OCI-LY3 (cell line): ENCODE data around the gene RGS6.

Experiments used
- EZH2phosphoT487 ChIP-seq: fragments of 200-600 bp; shearing (Covaris generic); IDR thresholded peaks from 2 replicates; pipeline ENCODE4 v1.6.1; 2018; ENCODE audit warnings: antibody characterized with exemption, mixed run types, low read depth
- TF ChIP-seq, protein P1 (sequence below): fragments of 200-600, 300-600 bp; sonication (generic); IDR thresholded peaks from 2 replicates; pipeline ENCODE4 v1.5.1; 2014; ENCODE audit warnings: antibody characterized with exemption, low read length, low read depth

DNA sequence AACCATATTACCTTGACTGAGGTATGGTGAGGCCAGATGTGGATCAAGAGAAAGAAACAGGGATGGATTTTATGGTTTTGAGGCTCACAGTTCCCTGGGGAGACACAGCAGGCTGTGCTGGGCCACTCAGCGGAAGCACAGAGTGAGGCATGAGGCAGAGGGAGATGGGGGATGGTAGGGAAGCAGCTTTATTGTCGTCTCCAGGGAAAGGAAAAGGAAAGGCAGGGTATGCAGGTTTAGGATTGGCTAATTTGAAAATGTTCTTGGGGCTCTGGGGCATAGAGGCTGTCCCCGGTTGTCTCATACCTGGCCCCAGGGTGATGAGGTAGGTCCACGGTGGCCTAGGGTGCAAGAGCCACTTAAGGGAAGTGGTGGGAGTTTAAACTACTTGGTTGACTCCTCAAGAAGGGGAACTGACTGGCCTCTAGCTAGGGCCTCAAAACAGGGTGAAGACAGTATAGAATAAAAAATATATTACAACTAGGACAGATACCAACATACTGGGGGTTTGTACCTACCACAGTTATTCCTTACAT is 322.8 kb downstream of the RGS6 start:
- TF ChIP-seq, protein P1, sequence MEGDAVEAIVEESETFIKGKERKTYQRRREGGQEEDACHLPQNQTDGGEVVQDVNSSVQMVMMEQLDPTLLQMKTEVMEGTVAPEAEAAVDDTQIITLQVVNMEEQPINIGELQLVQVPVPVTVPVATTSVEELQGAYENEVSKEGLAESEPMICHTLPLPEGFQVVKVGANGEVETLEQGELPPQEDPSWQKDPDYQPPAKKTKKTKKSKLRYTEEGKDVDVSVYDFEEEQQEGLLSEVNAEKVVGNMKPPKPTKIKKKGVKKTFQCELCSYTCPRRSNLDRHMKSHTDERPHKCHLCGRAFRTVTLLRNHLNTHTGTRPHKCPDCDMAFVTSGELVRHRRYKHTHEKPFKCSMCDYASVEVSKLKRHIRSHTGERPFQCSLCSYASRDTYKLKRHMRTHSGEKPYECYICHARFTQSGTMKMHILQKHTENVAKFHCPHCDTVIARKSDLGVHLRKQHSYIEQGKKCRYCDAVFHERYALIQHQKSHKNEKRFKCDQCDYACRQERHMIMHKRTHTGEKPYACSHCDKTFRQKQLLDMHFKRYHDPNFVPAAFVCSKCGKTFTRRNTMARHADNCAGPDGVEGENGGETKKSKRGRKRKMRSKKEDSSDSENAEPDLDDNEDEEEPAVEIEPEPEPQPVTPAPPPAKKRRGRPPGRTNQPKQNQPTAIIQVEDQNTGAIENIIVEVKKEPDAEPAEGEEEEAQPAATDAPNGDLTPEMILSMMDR: no peak
- TF ChIP-seq EZH2phosphoT487: no peak
